ENCODE results near the gene ZNF567. TPM values are rescaled to one million over a fixed set of nuclear protein-coding genes. Genes with fewer than 3 reads are reported as not detected.

Gene ZNF567
- total RNA-seq, 4 donors from 2014 or later, result 6.4 to 11.2 (median 8.0) TPM

DNA sequence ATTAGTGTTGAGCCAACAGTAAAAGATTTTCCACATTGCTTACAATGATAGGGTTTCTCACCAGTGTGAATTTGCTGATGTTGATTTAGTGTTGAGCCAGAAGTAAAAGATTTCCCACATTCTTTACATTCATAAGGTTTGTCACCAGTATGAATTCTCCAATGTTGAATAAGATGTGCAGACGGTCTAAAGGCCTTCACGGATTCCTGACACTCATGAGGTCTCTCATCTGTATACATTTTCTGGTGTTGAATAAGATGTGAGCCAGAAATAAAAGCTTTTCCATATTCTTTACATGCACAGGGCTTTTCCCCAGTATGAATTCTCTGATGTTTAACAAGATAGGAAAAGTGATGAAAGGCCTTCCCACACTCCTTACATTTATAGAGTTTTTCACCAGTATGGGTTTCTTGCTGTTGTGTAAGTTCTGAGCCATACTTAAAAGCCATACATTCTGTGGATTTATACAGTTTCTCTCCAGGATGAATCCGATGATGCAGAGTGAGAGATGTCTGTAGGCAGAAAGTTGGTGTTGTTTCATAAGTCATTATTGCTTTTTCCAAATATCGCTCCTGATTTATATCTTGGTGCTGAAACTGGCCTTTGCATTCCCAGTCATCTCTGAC is 62.8 kb downstream of the ZNF567 start:
- no peak for DNase-seq (ENCODE audit: low spot score)
- TF ChIP-seq, protein P1, sequence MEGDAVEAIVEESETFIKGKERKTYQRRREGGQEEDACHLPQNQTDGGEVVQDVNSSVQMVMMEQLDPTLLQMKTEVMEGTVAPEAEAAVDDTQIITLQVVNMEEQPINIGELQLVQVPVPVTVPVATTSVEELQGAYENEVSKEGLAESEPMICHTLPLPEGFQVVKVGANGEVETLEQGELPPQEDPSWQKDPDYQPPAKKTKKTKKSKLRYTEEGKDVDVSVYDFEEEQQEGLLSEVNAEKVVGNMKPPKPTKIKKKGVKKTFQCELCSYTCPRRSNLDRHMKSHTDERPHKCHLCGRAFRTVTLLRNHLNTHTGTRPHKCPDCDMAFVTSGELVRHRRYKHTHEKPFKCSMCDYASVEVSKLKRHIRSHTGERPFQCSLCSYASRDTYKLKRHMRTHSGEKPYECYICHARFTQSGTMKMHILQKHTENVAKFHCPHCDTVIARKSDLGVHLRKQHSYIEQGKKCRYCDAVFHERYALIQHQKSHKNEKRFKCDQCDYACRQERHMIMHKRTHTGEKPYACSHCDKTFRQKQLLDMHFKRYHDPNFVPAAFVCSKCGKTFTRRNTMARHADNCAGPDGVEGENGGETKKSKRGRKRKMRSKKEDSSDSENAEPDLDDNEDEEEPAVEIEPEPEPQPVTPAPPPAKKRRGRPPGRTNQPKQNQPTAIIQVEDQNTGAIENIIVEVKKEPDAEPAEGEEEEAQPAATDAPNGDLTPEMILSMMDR (IDR thresholded peaks at IDR 0.05), result no peak
- ATAC-seq (ENCODE audit: low FRiP score), result no peak

Other genes starting within 250 kb of the ZNF567 start
- 10 to 100 TPM in 3 of 4 donors, 1 to 10 TPM in 1; 8.1 to 22.7 (median 12.2) TPM for gene ZNF566, start 198.1 kb upstream of the ZNF567 start, total RNA-seq
- 10 to 100 TPM in 2 of 4 donors, 1 to 10 TPM in 2; 5.3 to 31.5 (median 9.1) TPM for gene ZNF260, start 159.3 kb upstream of the ZNF567 start, total RNA-seq
- gene ZNF529, start 114.3 kb upstream of the ZNF567 start, total RNA-seq, result 10 to 100 TPM in 2 of 4 donors, 1 to 10 TPM in 2; 9.8 to 17.1 (median 11.9) TPM
- gene ZNF382, start 82.3 kb upstream of the ZNF567 start, total RNA-seq, result 1 to 10 TPM in 3 of 4 donors, under 1 TPM in 1; 0.79 to 5.0 (median 4.3) TPM
- 1 to 10 TPM; 4.2 to 8.0 (median 6.9) TPM for gene ZNF461, start 20.8 kb upstream of the ZNF567 start, total RNA-seq
- 1 to 10 TPM; 1.7 to 4.6 (median 3.5) TPM for gene ZNF850, start 85.2 kb downstream of the ZNF567 start, total RNA-seq
- 1 to 10 TPM; 4.0 to 8.4 (median 4.4) TPM for gene ZNF790, start 150.8 kb downstream of the ZNF567 start, total RNA-seq
- gene ZNF345, start 163.3 kb downstream of the ZNF567 start, total RNA-seq, result 1 to 10 TPM; 2.6 to 7.4 (median 4.2) TPM
- gene ZNF829, start 228.7 kb downstream of the ZNF567 start, total RNA-seq, result 1 to 10 TPM; 1.7 to 3.9 (median 3.2) TPM
- gene ZNF568, start 228.7 kb downstream of the ZNF567 start, total RNA-seq, result 10 to 100 TPM in 2 of 4 donors, 1 to 10 TPM in 2; 5.6 to 13.2 (median 8.4) TPM